Measurements from ENCODE around the gene CSHL1.
"Not testable (repeated sequence)": the region's sequence is repeated elsewhere in the genome, so short reads cannot be mapped to it uniquely, and the experiment has no call there.

CSHL1 gene

DNA sequence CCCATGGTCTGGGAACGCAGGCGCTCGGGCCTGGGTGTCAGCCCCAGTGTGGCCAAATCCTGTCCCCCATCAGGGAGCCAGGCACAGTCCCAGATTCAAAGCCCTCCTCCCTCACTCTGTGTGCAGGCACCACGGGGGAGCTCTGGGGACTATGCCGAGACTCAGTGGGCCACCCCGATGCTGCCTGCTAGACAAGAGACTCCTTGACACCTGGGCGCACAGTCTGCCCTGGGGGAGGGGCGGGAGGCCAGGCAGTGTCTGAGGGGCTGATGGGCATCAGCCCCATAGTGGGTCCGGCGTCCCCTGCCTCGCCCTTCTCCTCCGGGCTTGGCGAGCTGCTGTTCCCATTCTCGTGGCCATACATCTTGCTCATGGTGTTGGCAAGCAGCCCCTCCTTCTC lies 29.5 kb upstream of the CSHL1 start:
- no peak for DNase-seq (ENCODE audit: low spot score)

DNA sequence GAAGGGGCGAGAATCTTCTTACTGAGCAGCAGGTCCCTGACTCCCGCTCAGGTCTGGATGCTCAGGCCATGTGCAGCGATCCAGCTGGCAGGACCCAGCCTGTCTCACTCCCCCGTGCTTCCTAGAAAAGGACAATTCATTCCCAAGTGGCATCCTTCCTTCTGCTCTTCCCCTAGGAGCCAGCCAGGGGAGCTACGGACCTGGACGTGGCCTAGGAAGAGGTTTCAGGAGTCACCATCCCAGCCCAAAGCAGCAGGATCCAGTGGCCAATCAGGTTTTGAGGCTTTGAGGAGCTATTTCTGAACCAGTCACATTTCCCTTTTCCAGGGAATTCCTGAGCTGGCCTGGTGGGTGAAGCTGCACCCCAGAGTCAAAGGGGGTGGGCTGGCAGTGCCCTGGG lies 28.8 kb upstream of the CSHL1 start:
- DNase-seq (ENCODE audit: low spot score), result no peak

DNA sequence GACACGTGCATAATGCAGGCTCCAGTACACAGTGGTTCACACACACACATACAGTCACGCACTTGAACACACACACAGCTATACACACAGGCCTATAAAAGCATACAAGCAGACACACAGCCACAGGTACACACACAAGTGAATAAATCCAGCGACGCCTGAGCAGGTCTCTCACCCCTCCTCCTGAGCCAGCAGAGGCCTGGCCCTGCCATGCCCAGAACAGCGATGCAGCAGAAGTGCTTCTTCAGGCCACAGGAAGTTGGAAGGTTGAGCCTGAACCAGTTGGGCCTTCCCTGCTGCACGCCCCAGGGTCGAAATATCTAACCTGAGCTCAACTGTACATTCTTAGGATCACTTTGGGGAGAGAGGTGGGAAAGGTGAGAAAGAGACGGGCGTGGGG lies 28.3 kb upstream of the CSHL1 start:
- no peak for DNase-seq (ENCODE audit: low spot score)

DNA sequence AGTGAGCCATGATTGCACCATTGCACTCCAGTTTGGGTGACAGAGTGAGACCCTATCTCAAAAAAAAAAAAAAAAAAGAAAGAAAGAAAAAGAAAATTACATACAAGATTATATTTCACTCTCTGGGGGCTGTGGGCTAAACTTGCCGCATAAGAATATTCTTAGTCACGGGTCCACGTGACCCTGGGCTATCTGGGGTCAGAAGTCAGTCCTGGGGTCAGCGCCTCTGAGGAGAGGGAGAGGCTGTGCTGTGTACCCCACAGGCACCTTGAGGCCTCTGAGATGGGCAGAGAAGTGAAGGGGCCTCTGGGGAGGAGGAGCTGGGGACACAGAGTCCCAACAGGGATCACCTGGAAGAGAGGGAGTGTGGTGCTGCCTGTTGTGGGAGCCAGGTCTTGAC lies 26.9 kb upstream of the CSHL1 start:
- no peak for DNase-seq (ENCODE audit: low spot score)

DNA sequence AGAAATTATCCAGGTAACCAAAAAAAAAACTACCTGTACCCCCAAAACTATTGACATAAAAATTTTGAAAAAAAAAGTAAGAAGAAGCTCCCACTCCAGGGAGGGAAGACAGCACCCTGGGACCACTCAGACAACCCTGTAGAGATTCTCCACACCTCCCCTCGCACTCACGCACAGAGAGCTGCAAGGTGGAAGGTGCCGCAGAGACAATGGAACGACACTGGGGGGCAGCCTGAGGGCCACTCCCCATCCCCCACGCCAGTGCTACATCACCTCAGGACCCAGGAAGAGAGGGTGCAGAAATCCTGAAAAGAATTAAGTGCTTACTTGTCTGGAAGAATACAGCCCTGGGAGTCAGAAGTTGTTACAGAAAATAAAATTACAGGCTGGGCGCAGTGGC lies 26.3 kb upstream of the CSHL1 start:
- DNase-seq (ENCODE audit: low spot score), result no peak

DNA sequence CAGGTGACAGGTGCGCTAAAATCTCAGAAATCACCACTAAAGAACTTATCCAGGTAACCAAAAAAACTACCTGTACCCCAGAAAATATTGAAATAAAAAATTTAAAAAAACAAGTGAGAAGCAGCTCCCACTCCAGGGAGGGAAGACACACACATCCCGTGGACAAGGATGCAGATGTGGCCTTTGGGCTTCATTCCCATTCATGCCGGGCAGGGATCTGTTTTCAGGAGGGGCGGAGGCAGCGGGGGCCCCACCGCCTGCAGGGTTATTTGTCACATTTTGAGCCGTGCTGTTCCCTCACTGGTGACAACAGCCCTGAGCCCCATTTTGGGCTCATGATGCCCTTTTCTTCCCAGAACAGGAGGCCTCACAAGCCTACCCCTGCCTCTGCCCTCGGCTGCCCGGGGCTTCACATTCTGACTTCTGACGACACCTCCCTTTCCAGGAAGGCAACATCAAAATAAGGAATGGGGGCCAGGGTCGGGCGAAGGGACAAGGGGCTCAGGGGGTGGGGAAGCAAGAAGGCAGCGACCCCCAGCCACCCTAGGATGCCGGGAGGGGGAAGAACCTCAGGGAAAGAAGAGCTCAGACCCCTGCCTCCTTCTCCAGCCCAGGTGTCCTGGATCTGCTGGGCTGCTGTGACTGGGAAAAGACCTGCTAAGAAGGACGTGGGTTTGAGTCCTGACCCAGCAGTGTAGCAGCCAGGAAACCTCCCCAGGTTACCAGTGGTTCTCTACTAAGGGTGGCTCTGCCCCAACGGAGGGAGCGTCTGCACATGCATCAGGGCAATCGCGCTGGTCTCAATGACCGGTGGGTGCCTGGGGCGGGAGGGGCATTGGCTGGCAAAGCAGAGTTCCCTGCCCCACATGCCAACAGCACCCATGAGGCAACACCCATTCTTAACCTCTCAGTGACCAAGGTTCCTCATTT lies 23.4 kb upstream of the CSHL1 start:
- DNase-seq (ENCODE audit: low spot score), result no peak

DNA sequence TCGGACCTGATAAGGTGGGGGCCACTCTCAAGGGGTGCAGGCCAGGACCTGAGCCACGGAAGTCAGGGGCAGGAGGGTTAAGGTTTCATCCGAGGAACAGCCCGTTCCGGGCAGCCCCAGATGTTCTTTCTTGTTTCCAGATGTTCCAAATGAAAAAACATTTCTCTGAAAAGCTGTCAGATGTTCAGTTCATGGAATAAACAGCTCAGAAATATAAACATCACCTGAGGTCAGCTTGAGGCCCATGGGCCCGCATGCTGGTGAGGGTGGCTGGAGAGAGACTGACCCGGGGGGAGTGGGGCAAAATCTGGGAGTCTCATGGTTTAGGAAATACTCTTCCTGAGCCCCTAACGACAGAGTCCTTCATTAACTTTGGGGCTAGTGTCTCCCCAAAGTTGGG lies 22.5 kb upstream of the CSHL1 start:
- no peak for DNase-seq (ENCODE audit: low spot score)

DNA sequence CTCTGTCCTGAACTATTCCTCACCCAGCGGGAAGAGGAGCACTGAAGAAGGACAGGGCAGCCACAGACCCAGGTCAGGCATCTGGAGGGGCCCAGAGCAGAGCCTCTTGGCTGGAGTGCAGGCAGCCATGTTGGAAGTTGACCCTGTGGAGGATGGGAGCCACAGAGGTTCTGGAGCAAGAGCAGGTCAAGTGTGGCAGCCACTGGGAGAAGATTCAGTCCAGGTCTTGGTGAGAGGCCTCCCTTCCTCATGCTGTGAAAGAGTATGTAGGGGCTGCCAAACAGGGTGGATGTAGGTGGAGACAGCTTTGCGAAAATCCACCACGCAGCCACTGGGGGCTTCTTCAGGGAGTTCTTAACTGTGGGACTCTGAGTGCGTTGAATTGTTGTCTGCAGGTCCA lies 21.7 kb upstream of the CSHL1 start:
- DNase-seq (ENCODE audit: low spot score), result no peak

DNA sequence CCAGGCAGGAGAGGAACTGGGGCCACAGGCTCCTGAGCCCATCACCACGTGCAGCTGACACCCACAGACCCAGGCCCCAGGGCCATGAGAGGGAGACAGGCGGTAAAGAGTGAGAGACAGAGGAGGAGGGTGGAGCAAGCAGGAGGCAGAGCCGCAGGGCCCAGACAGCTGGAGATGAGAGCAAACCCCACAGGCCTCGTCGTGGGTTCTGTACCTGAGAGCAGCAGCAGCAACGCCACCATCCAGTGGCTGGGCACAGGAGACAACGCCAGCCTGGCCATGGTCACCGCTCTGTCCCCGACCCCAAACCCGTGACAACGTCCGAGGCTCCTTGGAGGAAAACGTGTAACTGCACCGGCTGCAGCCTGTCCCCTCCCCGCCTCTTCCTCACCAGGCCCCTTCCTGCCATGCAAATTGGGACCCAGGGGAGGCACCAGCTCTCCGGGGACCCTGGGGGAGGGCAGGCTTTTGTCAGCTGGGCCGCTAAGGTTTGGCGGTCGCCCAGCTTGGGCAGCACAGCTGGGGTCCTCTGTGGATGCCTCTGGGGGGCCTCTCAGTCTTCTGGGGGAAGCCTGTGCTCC lies 21.0 kb upstream of the CSHL1 start, which contains the start of gene CD79B:
CD79B (minus strand) TSS at position 351 of the 581 bp plus-strand sequence; CDS start at position 281, 70 bp downstream.
- DNase-seq (ENCODE audit: low spot score), result no peak

DNA sequence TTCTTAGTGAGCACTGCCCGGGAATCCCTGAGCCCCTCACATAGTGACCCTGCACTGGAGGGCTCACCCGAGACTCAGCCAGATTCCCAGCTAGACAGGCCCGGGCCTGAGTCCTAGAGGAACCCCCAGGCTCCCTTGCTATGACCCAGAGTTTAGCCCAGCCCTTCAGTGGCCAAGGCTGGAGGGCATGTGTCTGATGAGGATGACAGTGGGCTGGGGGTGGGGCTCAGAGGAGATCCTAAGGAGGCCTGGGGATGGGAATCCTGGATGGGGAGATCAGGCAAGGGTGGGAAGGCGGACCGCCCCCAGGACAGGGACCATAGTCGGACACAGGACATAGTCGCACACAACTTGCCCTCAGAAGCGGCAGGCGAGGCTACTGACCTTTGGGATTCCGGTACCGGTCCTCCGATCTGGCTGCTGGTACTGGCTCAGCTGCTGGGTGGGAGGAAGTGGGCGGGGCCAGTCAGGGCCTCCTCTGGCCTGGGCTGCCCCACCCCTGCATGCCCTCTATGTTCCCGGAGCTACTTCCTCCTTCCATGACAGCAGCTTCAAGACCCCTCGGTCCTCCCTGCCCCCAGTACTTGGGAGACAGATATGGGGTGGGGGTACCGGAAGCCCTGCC lies 20.0 kb upstream of the CSHL1 start:
- DNase-seq (ENCODE audit: low spot score), result no peak

DNA sequence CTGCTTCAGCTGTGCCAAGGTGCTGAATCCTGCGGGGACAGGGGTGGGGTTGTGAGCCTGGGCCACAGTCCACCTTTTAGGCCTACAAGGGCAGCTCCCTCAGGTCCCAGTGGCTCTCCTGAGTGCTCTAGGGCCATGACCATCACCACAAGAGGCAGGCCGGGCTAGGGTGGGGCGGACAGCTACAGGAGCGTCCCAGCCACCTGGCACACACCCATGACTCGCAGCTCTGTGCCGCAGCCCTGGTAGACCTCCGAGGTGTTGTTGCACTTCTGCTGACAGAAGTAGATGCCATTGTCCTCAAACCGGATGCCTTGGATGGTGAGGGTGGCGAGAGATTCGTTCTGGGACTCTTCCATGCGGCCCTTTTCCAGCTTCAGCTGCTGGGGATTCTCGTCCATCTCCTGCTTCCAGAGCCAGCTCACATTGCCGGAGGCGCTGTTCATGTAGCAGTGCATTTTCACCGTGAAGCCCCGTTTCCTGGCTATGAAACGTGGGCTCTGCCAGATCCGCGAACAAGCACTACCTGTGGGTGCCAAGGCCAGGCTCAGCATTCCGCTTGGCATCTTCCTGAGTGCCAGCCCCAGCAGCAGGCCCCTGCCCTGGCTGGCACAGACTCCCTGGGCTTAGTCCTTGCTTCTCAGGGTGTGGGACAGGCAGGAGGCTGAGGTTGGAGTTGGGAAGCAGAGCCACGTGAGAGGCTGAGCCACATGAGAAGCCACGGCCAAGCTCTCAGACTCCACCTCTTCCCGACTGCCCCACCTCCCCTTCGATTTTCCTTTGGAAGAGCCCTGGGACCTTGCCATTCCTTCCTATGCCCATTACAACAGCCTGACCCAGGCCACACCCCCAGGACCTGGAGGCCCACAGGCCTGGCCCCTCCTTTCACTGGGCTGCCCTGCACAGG lies 19.1 kb upstream of the CSHL1 start:
- no peak for DNase-seq (ENCODE audit: low spot score)

DNA sequence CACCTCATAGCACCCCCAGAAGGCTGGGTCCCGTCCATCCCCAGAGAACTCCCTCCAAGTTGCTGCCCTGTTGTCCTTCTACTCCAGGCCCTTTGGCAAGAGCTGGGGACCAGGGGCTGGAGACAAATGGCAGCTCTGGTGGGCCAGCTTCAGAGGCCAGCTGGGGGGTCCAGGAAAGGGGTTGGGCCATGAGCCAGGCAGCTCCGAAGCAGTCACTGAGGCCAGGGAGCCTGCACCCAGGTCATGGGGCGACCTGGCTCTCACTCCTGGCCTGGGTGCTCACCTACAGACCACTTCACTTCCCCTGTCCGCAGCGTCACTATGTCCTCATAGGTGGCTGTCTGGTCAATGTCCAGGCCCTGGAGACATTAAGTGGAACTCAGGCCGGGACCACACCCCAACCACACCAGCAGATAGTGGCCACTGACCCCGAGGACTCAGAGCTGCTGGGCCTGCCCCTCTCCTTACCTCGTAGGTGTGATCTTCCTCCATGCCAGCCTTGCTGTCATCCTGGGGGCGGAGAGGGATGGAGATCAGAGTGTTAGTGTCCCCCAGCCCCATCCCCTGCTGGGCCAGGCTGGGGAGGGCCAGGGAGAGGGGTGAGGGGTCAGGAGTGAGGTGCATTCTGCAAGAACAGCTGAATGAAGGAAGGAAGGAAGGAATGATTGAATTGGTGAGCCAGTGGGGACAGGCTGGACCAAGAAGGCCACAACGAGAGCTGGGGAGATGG lies 18.1 kb upstream of the CSHL1 start:
- DNase-seq (ENCODE audit: low spot score), result no peak

DNA sequence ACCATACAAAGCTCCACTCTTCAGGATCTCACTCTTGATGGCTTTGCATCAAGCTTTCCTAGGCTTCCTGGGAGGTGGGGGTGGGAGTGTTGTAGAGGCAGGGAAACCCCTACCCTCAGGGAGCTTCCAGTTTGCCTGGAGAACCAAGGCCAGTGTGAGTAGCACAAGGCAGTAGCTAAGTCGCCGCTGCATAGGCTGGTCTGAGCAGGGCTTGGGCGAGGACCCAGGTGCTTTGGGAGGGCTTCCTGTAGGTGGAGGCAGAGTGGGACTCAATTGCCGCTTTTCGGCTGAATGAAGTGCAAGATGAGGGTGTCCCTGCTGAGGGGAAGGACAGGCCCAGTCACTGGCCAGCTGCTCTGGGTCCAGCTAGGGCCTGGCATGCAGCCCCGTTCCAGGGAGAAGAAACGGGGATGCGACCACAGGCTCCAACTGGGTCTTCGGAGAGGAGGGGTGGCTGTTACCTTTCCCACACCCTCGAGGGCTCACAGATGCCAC lies 17.2 kb upstream of the CSHL1 start:
- DNase-seq (ENCODE audit: low spot score), result no peak

DNA sequence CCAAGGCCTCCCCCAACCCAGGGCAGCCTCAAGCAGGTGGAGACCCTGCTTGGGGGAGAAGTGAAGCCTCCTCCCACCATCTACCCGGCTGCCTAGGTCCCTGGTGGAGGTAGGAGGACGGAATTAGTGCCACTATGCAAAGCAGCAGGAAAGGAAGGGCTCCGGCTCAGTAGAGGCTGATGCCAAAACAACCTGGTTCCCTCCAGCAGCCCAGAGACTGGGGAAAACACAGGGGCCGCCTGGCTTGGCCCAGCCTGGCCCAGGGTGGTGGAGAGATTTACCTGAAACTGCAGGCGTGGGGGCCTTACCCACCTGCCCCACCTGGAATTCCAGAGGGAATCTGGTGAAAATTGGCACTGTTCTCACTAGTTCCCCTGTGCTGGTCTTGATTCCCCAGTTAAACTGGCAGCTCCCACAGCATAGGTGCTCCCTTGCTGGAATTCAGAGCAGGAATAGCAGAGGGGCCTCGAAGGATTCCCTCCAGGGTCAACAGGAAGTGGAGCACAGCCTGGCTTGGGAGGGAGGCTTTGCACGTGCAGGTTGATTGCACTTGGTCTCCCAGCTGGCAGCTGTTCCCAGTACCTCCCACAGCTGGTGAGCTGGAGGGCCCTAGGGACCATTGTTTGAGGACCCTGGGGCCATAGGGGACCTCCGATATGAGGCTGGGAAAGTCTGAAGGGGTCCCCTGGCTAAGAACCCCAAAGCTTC lies 16.6 kb upstream of the CSHL1 start:
- no peak for DNase-seq (ENCODE audit: low spot score)

DNA sequence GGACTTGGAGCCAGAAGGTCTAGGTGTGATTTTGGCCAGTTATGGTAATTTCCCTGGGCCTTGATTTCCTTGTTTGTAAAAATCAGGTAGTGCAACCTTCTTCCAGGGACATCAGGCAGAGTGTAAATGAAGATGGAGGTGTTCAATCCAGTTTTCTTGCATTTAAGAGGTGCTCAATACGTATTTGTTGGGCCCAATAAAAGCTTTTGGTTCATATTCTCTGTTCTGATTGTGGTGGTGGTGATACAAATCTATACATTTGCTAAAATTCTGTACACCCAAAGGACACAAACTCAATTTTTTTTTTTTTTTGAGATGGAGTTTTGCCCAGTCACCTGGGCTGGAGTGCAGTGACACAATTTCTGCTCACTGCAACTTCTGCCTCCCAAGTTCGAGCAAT lies 15.1 kb upstream of the CSHL1 start:
- no peak for DNase-seq (ENCODE audit: low spot score)

DNA sequence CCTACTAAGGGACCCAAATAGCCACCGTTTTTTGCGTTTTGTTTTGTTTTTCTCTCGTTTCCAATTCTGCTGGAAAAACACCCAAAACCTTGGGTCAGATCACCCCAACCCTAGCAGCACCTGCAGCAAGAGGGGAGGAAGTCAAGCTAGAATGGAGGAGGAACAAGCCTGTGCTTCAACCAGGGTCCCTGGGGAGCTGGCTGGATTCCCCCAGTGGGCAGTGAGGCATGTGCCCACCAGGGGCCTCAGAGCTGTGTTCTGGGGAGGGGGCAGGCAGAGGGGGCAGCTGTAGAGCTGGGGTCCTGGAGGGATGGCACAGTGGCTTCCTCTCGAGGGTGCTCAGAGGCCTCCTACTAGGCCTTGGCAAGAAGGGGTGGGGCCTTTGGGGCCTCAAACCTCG lies 14.6 kb upstream of the CSHL1 start:
- no peak for DNase-seq (ENCODE audit: low spot score)

DNA sequence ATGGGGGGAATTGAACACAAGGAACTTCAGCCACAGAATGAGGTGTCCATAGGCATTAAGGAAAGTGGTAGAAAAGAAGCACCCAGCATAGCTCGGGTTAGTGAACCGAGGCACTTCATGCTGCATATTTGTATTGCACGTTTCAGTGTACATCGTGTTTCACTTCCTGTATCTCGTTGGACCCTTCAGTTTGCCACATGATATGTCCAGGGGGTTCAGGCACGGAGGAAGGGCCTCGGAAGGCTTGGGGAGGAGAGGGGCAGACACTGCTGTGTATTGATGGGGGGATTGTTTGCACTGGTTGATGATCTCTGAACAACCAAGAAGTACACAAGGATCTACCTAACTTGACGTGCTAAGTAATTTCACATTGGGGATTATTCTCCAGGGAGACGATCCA lies 11.3 kb upstream of the CSHL1 start:
- not testable (repeated sequence) for DNase-seq (ENCODE audit: low spot score)

DNA sequence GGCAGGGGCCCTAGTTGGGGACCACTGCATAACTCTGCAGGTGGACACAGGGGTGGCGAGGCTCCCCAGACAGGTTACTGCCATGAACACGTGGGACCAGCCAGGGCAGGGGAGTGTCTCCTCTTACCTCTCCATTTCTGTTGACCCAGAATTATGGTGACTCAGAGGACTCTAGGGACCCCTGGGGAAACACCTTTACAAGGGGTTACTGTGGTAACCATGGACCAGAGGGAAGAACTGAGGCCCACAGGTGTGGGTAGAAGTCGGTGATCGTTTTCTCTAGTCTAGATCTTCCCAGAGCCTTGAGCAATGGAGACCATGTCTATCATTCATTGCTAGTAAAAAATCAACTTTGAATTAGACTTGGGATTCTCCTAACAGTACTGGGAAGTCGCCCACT lies 9.7 kb upstream of the CSHL1 start:
- DNase-seq (ENCODE audit: low spot score), result not testable (repeated sequence)

DNA sequence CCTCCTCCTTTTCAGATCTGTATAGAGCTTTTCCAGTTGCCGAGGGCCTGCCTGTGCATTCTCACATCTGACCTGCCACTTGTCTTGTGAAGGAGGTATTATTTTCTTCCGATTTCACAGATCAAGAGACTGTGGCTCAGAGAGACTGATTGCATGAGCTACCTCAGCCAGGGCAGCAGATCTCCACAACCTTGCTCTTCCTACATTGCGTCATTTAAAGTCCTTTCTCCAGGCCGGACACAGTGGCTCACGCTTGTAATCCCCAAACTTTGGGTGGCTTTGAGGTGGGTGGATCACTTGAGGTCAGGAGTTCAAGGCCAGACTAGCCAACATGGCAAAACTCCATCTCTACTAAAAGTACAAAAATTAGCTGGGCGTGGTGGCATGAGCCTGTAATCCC lies 9.0 kb upstream of the CSHL1 start:
- not testable (repeated sequence) for DNase-seq (ENCODE audit: low spot score)

DNA sequence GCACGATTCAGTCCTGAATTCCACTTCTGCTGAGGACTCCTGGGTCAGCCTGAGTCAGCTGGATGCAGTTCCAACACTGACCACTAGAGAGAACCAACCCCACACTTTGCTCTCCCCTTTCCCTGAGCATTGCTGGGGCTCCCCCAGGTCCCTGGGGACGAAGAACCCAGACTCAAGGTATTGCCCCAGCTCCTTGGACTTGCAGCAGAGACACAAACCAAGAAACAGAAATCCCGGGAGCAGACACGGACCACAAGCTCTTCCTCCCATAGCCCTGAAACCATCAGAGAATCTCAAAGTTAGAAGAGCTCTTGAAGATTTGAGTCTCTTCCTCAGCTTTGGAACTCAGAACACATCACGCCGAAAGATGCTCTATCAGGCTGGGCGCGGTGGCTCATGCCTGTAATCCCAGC lies 8.3 kb upstream of the CSHL1 start:
- DNase-seq (ENCODE audit: low spot score), result peak; percentile 44
